Non-pigmented ciliary epithelial cell (primary cell): Measurements from ENCODE around the gene CC2D2B.
"Not testable (repeated sequence)": the region's sequence is repeated elsewhere in the genome, so short reads cannot be mapped to it uniquely, and the experiment has no call there.

Experiments used
- DNase-seq: peaks from one replicate; pipeline ENCODE4 v3.0.0-alpha.2; 2010; ENCODE audit warnings: low read depth

Gene CC2D2B, protein sequence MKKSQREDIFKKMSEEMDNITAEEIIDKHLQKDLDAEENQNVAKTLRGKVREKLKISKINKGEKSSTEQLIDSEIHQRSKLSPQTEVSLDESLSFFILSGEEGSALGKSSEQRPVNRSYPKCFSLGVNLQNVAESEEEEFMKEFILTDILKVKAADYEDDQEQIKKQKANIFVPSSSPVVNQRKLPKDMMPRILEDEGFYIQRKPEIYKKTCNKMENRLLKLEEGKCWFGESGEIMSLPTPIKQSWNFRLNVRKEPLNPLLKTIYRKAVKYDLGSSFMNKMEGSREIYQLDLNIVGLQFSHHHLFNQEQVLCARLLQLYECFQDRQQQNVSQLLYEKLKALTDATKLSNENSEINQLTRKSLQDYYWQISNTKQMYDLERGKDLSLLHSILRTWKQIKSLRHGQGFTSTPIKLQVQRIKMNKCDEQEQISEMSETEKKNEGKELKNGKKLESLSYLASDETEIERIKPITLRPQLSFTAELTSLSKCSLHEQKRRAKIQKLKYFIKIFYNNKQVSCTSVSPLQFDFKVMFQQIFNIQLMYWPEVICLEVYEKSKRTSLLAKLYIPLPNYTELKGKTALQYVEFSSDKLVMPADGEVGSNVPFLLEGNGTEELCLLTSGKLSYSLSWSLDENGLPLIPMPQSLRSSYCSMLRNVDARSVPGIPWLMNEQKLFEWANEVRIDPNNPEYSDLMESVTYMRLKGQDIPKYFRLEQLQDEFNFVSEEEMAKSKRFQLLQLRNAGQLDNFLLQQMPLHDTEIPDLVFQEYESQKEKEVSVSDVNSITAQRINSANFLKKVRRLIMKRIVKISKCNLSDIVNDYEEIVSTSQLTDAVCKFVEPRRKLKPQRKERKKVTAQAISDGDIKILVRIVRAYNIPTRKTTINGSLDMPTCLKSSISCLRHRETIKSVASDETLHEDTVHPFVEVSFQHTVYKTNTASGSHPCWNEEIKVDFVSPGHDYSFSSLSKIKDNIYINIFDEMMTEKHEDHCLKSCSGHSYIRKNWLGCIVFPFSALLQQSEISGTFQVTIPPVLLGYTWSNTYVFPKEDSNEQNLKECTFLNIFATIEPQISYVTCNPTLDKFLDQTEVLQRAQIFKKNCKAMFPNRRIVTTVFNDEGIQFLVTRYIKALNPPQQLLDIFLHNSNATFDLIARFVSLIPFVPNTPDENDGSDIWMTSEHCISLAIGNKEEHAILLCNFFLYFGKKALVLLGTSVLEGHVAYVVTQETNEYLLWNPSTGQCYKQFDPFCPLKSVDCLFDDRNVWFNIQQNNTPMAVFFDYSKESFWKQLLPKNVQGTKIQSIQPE (N-terminal part only)

DNA sequence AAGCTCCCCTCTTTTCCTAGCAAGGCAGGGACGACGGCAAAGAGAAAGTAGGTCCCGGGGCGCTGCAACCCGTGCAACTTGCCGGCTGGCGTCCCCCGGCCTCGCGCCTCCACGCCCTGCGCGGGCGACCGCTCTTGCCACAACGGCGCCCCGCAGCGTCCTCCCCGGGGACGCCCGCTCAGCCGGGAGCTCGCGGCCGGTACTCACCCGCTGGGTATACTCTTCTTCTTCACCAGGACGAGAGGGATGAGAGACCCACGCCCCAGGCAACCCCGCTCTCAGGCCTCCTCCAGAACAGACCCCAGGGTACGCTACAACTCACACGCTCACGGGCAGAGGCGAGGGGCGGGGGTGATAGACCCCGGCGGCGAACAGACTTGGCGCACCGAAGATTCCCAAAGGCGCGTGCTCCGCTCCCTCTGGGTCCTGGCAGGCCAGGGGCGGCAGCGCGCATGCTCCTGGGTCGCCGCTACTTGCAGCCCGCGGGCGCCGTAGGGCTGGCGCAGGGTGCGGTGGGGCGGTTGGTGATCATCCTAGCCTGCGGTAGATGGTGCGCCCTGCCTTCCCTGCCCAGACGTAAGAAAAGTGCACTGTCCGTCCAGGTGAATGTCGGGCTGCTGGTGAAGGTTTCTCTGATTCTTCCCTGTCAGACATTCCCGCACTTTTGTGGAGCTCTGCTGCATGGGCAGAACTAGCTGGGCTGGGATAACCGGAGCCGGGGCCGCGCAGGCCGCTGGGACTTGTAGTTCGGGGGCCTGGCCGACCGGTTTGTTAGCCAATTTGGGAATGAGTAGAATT is at the start of gene CC2D2B:
CC2D2B (plus strand) TSS at position 520 of the 798 bp plus-strand sequence. CDS start 3,349 bp downstream, outside the sequence.
- DNase-seq, result peak; percentile 45

DNA sequence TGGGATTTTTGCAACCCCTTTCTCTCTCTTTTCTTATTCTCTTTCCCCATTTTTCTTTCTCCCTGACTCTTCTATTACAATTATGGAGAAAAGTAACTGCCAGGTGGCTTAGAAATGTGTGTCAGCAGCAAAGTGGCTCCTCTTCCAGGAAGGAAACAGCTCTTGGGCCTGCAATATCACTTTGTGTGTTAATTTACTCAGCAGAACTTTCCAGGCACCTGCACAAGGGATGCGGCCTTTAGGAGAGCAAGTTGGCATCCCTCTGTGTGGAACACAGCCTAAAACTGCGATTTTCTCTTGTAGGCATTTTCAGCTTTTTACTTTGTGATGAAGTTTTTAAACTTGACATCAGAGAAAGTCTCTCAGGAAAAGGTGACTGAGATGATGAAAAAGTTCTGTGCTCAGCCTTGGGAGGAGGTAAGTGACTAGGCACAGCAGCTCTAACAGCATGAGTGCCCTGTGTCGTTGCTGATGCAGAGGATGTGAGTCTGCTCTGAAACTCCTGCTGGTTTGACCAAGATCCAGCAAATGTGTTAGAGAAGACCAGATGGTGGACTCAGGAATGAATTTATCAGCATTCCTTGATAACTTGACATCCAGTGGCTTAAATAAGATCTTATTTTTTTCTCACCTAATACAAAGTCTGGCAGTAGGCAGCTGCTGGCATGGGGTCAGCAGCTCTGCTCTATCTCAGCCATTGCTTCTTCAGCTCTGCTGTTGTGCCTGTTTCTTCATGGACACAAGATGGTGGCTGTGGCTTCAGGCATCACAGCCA is 47.4 kb upstream of the CC2D2B start:
- DNase-seq, result no peak

DNA sequence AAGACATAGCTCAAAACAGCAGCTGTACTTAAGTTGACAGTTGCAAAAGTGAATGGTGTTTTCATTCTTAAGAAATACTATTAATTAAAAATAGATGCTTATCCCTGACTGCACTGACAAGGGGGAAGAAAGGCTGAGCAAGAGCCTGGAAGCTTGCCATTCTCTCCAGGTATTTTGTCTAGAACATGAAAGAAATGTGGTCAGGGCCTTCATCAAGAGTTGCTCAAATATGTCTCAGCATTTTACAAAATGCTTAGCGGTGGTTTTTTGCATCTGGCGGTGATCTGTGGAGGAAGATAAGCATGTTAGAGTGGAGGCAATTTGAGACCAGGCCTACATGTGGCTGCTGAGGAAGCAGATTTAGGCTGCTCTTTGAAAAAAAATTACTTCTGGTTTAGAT is 46.4 kb upstream of the CC2D2B start:
- no peak for DNase-seq

DNA sequence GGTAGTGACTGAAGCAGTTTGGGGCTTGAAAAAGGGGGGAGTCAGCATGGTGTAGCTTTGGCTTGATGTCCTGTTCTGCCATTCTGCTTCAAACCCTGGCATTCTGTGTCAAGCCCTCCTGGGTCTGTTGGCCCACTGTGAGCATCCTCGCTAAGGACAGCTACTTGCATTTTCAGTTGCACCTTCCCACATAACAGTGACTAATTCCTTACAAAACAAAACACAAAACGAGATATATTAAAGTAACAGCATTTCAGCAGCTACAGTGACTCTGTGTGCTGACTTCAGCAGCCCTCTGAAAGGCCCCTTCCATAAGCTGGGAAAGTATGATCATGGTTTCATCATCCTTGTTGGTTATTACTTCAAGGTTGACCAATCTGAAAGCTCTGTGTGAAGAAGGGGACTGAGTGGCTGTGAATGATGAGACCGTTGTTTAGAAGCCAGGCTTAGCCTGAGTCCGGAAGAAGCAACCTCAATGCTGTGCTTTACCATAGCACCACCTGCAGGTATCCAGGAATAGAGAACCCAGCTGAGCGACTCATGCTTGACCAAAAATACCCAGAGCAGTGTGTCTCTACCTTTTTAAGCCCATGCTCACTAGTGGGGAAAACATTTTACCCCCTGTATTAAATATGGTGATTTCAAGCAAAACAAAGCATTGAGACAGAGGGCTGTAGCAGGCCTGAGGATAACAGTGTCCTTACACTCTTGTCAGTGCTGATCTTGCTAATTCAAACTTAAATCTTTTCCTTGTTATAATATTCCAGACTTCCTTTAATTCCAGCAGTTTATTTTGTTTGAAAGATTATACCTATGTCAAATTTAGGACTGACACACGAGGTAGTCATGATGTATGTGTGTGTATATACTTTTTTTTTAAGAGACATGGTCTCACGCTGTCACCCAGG is 42.6 kb upstream of the CC2D2B start:
- peak; percentile 57 for DNase-seq

DNA sequence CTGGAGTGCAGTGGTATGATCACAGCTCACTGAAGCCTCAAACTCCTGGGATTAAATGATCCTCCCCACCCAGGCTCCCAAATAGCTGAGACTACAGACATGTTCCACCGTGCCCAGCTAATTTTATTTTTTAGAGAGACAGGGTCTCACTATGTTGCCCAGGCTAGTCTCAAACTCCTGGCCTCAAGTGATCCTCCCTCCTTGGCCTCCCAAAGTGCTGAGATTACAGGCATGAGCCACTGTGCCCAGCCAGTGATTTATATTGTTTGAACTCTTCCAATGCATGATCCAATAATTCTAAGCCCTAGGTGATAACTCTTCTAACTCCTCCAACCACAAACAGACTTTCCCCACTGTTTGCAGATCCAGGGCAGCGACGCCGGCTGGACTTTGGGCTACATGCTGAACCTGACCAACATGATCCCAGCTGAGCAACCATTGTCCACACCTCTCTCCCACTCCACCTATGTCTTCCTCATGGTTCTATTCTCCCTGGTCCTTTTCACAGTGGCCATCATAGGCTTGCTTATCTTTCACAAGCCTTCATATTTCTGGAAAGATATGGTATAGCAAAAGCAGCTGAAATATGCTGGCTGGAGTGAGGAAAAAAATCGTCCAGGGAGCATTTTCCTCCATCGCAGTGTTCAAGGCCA is 41.8 kb upstream of the CC2D2B start:
- DNase-seq, result no peak

DNA sequence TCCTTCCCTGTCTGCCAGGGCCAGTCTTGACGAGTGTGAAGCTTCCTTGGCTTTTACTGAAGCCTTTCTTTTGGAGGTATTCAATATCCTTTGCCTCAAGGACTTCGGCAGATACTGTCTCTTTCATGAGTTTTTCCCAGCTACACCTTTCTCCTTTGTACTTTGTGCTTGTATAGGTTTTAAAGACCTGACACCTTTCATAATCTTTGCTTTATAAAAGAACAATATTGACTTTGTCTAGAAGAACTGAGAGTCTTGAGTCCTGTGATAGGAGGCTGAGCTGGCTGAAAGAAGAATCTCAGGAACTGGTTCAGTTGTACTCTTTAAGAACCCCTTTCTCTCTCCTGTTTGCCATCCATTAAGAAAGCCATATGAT is 41.3 kb upstream of the CC2D2B start:
- no peak for DNase-seq

DNA sequence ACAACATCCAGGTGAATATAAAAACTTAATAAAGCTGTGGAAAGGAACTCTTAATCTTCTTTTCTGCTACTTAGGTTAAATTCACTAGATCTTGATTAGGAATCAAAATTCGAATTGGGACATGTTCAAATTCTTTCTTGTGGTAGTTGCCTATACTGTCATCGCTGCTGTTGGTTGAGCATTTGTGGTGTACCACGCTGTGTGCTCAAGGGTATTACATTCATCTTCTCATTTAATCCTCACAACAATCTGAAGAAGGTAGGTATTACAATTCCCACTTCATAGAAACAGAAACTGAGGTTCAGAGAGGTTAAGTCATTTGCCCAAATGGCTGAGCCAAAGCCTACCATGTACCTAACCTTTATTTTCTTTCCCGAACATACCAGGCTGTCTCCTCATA is 39.9 kb upstream of the CC2D2B start:
- no peak for DNase-seq

DNA sequence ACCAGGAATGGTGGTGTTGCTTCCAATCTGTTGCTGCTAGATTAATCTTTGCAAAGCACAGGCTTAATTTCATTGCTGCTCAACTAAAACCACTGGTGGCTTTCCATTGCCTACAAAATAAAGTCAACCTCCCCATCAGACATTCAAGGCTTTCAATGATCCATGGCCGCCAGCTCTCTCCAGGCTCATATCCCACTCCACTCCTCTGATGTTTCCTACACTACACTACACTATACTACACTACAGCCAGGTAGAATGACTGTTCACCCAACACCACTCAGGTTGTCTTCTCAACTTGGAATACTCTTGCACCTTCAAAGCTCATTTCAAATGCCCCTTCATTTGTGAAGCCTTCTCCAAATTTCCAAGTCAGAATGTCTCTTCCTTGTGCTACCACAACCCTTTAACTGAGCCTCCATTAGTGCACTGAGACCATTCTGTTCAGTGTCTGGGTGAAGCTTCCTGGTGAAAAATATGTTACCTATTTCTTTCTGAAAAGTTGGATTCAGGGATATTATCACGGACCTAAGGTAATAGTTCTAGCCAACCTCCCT is 35.5 kb upstream of the CC2D2B start:
- DNase-seq, result no peak

DNA sequence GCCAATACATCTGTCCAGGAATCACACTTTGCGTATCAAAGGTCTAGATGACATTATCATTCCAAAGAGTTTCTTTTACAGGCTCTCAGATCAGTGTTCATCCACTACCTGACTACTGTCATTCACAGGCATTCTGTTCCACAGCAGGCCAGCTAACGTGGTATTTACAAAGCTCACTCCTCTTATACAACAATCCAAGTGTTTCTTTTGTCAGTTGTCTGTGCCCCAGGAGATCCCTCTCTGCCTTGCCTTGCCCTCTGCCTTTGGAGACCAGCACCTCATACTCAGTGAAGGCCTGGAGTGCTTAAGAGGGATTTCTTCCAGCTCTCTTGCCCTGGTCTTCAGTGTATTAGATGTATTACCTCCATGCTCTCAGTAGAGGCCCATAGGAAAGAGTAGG is 34.6 kb upstream of the CC2D2B start:
- DNase-seq, result no peak

DNA sequence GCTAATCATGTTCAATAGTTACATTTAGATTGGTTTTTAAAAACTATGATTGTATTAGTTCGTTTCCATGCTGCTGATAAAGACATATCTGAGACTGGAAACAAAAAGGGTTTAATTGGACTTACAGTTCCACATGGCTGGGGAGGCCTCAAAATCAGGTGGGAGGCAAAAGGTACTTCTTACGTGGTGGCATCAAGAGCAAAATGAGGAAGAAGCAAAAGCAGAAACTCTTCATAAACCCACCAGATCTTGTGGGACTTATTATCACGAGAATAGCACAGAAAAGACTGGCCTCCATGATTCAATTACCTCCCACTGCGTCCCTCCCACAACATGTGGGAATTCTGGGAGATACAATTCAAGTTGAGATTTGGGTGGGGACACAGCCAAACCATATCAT is 34.1 kb upstream of the CC2D2B start:
- DNase-seq, result no peak

DNA sequence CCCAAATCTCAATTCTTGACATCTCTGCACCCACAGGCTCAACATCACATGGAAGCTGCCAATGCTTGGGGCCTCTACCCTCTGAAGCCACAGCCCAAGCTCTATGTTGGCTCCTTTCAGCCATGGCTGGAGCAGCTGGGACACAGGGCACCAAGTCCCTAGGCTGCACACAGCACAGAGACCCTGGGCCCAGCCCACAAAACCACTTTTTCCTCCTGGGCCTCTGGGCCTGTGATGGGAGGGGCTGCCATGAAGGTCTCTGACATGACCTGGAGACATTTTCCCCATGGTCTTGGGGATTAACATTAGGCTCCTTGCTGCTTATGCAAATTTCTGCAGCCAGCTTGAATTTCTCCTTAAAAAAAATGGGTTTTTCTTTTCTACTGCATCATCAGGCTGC is 33.0 kb upstream of the CC2D2B start:
- DNase-seq, result not testable (repeated sequence)

DNA sequence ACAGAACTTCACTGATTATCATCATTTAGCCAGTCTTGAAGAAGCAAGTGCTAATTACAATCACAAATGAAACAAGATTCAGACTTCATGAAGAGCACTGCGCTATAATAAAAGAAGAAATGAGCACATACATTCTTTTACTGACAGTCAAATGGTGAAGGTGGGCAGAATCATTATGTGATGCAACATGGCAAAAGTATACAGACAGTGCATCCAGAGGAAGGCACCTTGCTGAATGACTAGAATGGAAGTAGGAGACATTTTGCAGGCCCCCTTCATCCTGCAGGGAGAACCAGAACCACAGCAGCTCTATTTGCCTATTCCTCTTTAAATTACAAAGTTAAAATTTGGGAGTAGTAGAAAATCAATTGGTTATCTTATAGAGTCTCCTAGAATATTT is 31.0 kb upstream of the CC2D2B start:
- no peak for DNase-seq

DNA sequence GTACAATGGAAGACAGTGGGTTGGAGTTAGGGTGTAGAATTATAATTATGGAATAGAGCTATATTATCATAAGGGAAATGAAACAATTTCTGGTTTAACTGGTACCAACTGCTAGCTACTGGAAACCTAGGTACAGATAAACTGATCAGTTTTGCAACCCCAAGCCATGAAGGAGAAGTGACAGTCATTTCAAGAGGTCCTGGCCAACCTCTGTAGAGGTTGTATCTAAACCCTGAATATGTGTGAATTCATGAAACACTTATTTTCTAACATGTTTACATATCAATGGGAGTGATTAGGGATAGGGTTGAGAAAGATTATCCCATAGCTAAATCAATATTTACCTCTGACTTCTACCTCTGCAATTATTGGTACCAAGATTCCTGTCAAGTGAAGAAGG is 29.9 kb upstream of the CC2D2B start:
- no peak for DNase-seq

DNA sequence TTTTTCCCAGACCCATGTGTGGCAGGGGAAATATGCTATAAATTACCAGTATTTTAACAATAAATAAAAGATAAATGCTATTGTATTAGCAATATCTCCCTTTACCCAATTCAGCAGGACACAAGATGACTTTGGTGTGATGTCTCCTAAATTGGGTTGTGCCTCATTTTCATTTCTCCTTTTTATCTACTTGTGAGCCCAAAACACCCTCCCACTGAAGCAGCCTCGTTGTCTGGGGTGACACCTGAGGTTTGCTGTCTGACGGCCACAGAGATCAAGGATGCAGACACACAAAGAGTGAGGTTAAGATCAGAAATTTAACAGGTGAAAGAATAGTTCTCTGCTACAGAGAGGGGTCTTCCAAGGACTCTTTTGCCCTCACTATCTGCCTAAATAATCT is 27.1 kb upstream of the CC2D2B start:
- DNase-seq, result no peak

DNA sequence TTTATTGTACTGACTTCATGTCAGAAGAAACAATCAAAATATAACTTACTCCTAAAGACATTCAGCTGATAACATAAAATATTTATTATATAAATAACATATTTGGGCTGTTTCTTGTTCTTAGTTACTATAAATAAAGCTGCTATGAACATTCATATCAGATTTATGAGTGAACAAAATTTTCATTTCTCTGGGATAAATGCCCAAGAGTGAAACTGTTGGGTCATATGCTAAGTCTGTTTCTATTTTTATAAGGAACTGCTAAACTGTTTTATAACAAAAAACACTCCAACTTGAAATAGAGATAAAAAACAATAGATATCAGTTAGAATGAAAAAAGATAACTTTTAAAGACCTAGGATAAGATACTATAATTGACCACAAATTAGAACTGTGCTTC is 26.5 kb upstream of the CC2D2B start:
- no peak for DNase-seq

DNA sequence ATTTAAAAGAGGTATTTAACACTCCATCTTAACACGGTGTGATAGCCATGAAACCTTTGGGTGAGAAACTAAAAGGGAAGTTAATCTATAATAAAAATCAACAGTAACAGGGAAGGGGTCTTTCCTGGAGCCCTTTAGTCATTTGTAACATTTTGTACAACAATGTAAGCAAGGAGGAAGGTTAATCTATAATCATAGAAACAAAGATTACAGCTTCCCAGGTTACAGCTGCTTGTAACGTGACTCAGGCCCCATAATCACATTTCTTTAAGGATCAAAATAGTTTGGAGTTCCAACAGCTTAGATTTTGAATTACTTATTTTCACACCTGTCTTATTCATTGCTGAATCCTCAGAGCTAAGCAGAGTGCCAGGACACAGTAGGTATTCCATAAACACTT is 17.9 kb upstream of the CC2D2B start:
- DNase-seq, result no peak

DNA sequence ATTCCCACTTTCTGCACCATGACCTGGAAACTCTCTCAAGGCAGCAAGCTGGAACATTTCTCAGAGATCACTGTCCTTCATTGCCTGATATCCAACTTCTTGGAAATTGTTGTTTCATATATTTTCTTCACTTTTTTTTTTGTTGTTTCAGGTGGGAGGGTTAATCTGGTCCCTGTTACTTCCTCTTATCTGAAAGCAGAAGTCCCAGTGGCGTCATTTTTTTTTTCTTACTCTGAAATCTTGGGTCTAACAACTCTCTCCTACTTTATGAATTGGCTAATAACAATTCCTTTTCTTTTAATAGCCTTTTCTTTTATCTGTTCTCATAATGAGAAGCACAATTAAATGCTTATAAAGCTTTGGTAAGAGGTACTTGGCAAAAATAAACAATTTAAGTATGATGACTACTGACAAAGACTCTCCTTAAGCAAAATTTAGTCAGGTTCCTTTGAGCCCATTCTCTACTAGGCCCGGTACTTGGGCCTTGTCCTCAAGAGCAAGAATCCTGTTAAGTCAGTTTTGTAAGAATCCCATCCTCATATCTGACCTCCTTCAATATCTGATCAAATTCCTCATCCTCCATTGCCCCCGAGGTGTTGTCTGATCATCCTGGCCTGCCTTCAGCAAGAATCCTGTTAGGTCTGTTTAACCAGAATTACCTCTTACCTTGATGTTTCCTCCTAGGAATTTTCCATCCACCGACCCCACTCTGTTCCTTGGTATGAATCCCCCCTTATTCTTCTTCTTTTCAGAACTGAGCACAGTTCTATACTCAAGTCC is 11.5 kb upstream of the CC2D2B start:
- no peak for DNase-seq
